Neural crest cell (in vitro differentiated cells): ENCODE measurements around the gene ANGPT4. TPM values are rescaled to one million over a fixed set of nuclear protein-coding genes. Genes with fewer than 3 reads are reported as not detected.

Source experiments
- DNase-seq: peaks from one replicate; pipeline ENCODE4 v3.0.0; 2021; ENCODE audit warnings: low read depth, mixed read lengths, low spot score
- H3K27ac Mint-ChIP-seq: one replicate; pipeline ENCODE4 v1.8.0; 2021; ENCODE audit warnings: mild to moderate bottlenecking, mixed read lengths; ENCODE audit not compliant: unreplicated experiment
- H3K27me3 Mint-ChIP-seq: 2 replicates; pipeline ENCODE4 v1.8.0; 2021; ENCODE audit warnings: low read depth, mild to moderate bottlenecking, mixed read lengths
- H3K36me3 Mint-ChIP-seq: 2 replicates; pipeline ENCODE4 v1.8.0; 2021; ENCODE audit warnings: low read depth, mild to moderate bottlenecking, mixed read lengths
- H3K4me1 Mint-ChIP-seq: 2 replicates; pipeline ENCODE4 v1.8.0; 2021; ENCODE audit warnings: mixed read lengths
- H3K4me3 Mint-ChIP-seq: one replicate; pipeline ENCODE4 v1.8.0; 2021; ENCODE audit warnings: mild to moderate bottlenecking, mixed read lengths
- H3K9me3 Mint-ChIP-seq: 2 replicates; pipeline ENCODE4 v1.8.0; 2021; ENCODE audit warnings: mixed read lengths
- CTCF ChIP-seq: fragments of 200-600 bp; sonication (generic); conservative IDR thresholded peaks from 2 replicates; pipeline ENCODE4 v1.5.0; 2021; ENCODE audit warnings: antibody characterized with exemption, mild to moderate bottlenecking
- total RNA-seq: library from RNA; stranded (reverse); gene quantifications from 2 replicates; pipeline ENCODE4 v1.2.1, GENCODE V29; 2021

Gene ANGPT4
- total RNA-seq, 1 donor from 2014 or later = 0.07 TPM

- Mint-ChIP-seq H3K27me3 (peaks cover 56% of the 10 kb centered on the region), H3K4me3 (peak overlapping the region; percentile 31), H3K4me1 (peaks cover 27% of the 10 kb centered on the region), H3K9me3 (no peaks in the 10 kb centered on the region), H3K36me3 (peaks cover 4% of the 10 kb centered on the region), H3K27ac (no peak overlapping the region)
- TF ChIP-seq CTCF = no peak
- no peak for DNase-seq
Observed at GRCh38 chr20:842547-842940, 73.6 kb downstream of the ANGPT4 start.

GRCh38 chr20:841568-842546, 74.3 kb downstream of the ANGPT4 start:
- peak overlapping the region; percentile 49 for H3K4me3 Mint-ChIP-seq
- H3K27me3 Mint-ChIP-seq = peaks cover 60% of the 10 kb centered on the region
- H3K9me3 Mint-ChIP-seq = no peaks in the 10 kb centered on the region
- peaks cover 20% of the 10 kb centered on the region for H3K4me1 Mint-ChIP-seq
- no peak for DNase-seq
- no peak overlapping the region for H3K27ac Mint-ChIP-seq
- no peak for TF ChIP-seq CTCF
- peaks cover 5% of the 10 kb centered on the region for H3K36me3 Mint-ChIP-seq

- no peak overlapping the region for H3K27ac Mint-ChIP-seq
- peaks cover 5% of the 10 kb centered on the region for H3K36me3 Mint-ChIP-seq
- H3K4me1 Mint-ChIP-seq = peaks cover 12% of the 10 kb centered on the region
- no peak for TF ChIP-seq CTCF
- H3K27me3 Mint-ChIP-seq = peaks cover 60% of the 10 kb centered on the region
- peak overlapping the region; percentile 78 for H3K4me3 Mint-ChIP-seq
- H3K9me3 Mint-ChIP-seq = no peaks in the 10 kb centered on the region
- DNase-seq = no peak
Observed at GRCh38 chr20:840858-841567, 75.1 kb downstream of the ANGPT4 start.

GRCh38 chr20:840503-840857, 75.7 kb downstream of the ANGPT4 start:
- TF ChIP-seq CTCF = no peak
- Mint-ChIP-seq H3K4me1 (peaks cover 10% of the 10 kb centered on the region), H3K27ac (no peak overlapping the region), H3K4me3 (peak overlapping the region; percentile 78), H3K9me3 (no peaks in the 10 kb centered on the region), H3K27me3 (peaks cover 60% of the 10 kb centered on the region), H3K36me3 (peaks cover 5% of the 10 kb centered on the region)
- DNase-seq = no peak

- DNase-seq = no peak
- H3K9me3 Mint-ChIP-seq = no peaks in the 10 kb centered on the region
- H3K36me3 Mint-ChIP-seq = peaks cover 5% of the 10 kb centered on the region
- TF ChIP-seq CTCF = no peak
- peak overlapping the region; percentile 44 for H3K4me3 Mint-ChIP-seq
- H3K27ac Mint-ChIP-seq = no peak overlapping the region
- H3K27me3 Mint-ChIP-seq = peaks cover 59% of the 10 kb centered on the region
- H3K4me1 Mint-ChIP-seq = peaks cover 17% of the 10 kb centered on the region
Observed at GRCh38 chr20:839626-840025, 76.5 kb downstream of the ANGPT4 start.
